HG03571 (cell line): Measurements from ENCODE around the gene PIM3.

Experiments used
- ATAC-seq: cut with Tn5 transposase; IDR thresholded peaks from one replicate; pipeline ENCODE4 v1.9.1; 2021; ENCODE audit not compliant: unreplicated experiment

PIM3 gene

GRCh38 chr22:49927483-49928184, 32.9 kb upstream of the PIM3 start:
- no peak for ATAC-seq

- ATAC-seq = no peak
These were observed 32.4 kb upstream of the PIM3 start for GRCh38 chr22:49928185-49928495.

- ATAC-seq = no peak
These were observed 31.9 kb upstream of the PIM3 start for GRCh38 chr22:49928555-49929210.

- ATAC-seq = no peak
These were observed 31.2 kb upstream of the PIM3 start for GRCh38 chr22:49929211-49929979.

- ATAC-seq = no peak
These were observed 30.5 kb upstream of the PIM3 start for GRCh38 chr22:49929994-49930575.

GRCh38 chr22:49930596-49931412, 29.8 kb upstream of the PIM3 start:
- no peak for ATAC-seq

- ATAC-seq = no peak
These were observed 27.1 kb upstream of the PIM3 start for GRCh38 chr22:49933236-49934159.

- ATAC-seq = no peak
These were observed 26.2 kb upstream of the PIM3 start for GRCh38 chr22:49934160-49934890.

GRCh38 chr22:49934891-49935557, 25.5 kb upstream of the PIM3 start:
- ATAC-seq = no peak

GRCh38 chr22:49935561-49935960, 25.0 kb upstream of the PIM3 start:
- no peak for ATAC-seq

- peak; percentile 43 for ATAC-seq
These were observed 24.3 kb upstream of the PIM3 start for GRCh38 chr22:49936018-49936972.

GRCh38 chr22:49936973-49937757, 23.4 kb upstream of the PIM3 start:
- no peak for ATAC-seq

- no peak for ATAC-seq
These were observed 22.6 kb upstream of the PIM3 start for GRCh38 chr22:49937758-49938564.

GRCh38 chr22:49938565-49939136, 21.9 kb upstream of the PIM3 start:
- no peak for ATAC-seq

- ATAC-seq = no peak
These were observed 18.9 kb upstream of the PIM3 start for GRCh38 chr22:49941507-49942316.
